Measurements from ENCODE around the gene SMIM45. TPM values are rescaled to one million over a fixed set of nuclear protein-coding genes. Genes with fewer than 3 reads are reported as not detected.

Gene SMIM45

DNA sequence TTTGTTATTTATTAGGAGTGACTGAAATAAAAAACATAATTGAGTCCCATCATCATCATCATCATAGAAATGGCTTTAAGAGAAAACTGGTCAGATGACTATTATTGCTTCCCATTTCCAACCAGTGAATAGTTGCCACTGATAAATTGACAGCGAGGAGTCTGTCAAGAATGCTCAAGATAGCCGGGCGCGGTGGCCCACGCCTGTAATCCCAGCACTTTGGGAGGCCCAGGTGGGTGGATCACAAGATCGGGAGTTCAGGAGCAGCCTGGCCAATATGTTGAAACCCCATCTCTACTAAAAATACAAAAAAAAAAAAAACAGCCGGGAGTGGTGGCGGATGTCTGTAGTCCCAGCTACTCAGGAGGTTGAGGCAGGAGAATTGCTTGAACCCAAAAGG lies 48.5 kb downstream of the SMIM45 start:
- no peak for DNase-seq (ENCODE audit: low read depth in 2 of 2)

DNA sequence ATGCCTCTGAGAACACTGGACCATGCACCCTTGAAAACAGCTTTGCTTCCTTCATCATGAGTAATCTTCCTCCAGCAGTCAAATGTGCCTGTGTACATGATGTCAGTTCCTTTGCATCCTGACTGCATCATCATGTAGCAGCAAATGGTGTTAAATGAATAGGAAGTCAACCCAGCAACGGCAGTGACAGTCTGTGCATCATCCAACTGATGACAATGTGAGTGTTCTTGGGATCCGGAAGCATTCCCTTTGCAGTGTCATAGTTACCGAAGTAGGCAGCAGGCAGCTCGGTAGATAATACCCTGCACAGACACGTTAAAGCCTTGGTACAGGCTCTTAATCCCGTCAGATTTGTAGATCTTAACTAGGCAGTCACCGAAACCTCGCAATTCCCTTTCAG lies 49.2 kb downstream of the SMIM45 start:
- DNase-seq (ENCODE audit: low read depth in 2 of 2) = peak; percentile 8 to 83

DNA sequence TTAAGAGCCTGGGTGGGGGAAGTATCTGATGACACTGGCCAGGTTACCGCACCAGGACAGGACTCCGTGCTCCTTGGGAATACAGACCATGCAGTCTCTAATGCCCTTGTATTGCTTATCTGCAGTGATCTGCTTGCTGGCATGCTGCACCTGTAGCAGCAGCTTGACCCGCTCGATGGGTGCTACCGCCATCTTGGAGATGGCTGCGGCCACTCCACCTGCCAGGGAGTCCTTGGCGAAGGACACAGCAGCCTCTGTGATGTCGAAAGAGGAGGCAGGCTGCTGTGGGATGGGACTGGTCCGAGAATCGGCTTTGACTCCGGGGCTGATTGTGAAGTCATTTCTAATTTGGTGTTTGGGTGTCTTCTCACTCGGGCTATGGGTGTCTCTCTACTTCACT lies 49.8 kb downstream of the SMIM45 start:
- no peak for DNase-seq (ENCODE audit: low read depth in 2 of 2)

- DNase-seq (ENCODE audit: low read depth in 2 of 2) = no peak
These were observed 56.0 kb downstream of the SMIM45 start for GRCh38 chr22:42007922-42008321.

Other genes starting within 250 kb of the SMIM45 start
- gene CCDC134, start 151.5 kb upstream of the SMIM45 start, total RNA-seq = 2.4 and 4.8 TPM in 2 replicates
- 36.4 and 47.2 TPM in 2 replicates for gene SREBF2, start 119.0 kb upstream of the SMIM45 start, total RNA-seq
- gene SHISA8, start 37.1 kb upstream of the SMIM45 start, total RNA-seq = not detected in 2 replicates
- gene TNFRSF13C, start 25.3 kb upstream of the SMIM45 start, total RNA-seq = under 0.01 TPM in 1 of 2 replicates, not detected in the other
- 5.4 and 15.9 TPM in 2 replicates for gene CENPM, start 5.0 kb upstream of the SMIM45 start, total RNA-seq
- under 0.01 TPM in 2 replicates for gene SEPTIN3, start 17.3 kb downstream of the SMIM45 start, total RNA-seq
- gene WBP2NL, start 46.6 kb downstream of the SMIM45 start, total RNA-seq = not detected in 2 replicates
- gene NAGA, start 118.7 kb downstream of the SMIM45 start, total RNA-seq = 12.3 and 19.0 TPM in 2 replicates
- 17.0 and 22.8 TPM in 2 replicates for gene PHETA2, start 122.1 kb downstream of the SMIM45 start, total RNA-seq
- 7.6 and 8.1 TPM in 2 replicates for gene SMDT1, start 127.5 kb downstream of the SMIM45 start, total RNA-seq
- 47.9 and 48.2 TPM in 2 replicates for gene NDUFA6, start 138.6 kb downstream of the SMIM45 start, total RNA-seq
- gene CYP2D6, start 178.7 kb downstream of the SMIM45 start, total RNA-seq = under 0.01 and 0.20 TPM in 2 replicates

All from lung microvascular endothelial cell (primary cell).